ENCODE measurements around the gene GNPAT.

GNPAT gene

GRCh38 chr1:231318568-231318967, 77.6 kb downstream of the GNPAT start:
- DNase-seq, result no peak

- DNase-seq, result no peak
These were observed 78.1 kb downstream of the GNPAT start for GRCh38 chr1:231319080-231319479.

GRCh38 chr1:231322880-231323530, 82.0 kb downstream of the GNPAT start:
- no peak for DNase-seq

- DNase-seq, result no peak
These were observed 83.6 kb downstream of the GNPAT start for GRCh38 chr1:231324660-231325059.

GRCh38 chr1:231326248-231326647, 85.2 kb downstream of the GNPAT start:
- no peak for DNase-seq

Data from DMS153 (cell line).